CMK (cell line): ENCODE results near the gene COA3.

Source experiments
- DNase-seq: peaks from one replicate; pipeline ENCODE4 v3.0.0-alpha.2; 2010; ENCODE audit warnings: low read depth

Gene COA3

DNA sequence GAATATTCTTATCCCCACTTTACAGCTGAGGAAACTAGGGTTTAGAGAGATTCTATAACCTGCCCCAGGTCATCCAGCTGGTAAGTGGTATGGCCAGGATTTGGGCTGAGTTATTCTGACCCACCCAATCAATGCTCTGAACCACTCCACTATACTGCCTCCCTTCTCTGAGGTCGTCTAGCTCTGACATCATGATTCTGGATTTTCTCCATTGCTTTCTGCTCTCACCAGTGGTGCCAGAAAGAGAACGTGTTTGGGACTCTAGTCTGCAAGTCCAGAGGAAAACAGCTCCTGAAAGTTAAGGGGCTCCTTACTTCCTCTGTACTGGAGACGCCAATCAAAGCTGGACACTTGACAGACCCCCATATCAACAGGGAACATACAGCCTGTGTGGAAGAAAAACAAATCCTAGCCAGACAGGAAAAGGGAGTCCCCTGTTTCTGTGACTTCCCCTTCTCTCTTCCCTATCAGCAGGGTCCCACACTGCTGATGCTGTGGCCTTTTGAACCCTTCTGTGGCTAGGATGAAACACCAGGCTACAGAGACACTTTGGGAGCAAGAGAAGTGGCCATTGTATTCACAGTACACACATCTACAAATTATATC lies 47.7 kb downstream of the COA3 start:
- DNase-seq, result peak; percentile 81

DNA sequence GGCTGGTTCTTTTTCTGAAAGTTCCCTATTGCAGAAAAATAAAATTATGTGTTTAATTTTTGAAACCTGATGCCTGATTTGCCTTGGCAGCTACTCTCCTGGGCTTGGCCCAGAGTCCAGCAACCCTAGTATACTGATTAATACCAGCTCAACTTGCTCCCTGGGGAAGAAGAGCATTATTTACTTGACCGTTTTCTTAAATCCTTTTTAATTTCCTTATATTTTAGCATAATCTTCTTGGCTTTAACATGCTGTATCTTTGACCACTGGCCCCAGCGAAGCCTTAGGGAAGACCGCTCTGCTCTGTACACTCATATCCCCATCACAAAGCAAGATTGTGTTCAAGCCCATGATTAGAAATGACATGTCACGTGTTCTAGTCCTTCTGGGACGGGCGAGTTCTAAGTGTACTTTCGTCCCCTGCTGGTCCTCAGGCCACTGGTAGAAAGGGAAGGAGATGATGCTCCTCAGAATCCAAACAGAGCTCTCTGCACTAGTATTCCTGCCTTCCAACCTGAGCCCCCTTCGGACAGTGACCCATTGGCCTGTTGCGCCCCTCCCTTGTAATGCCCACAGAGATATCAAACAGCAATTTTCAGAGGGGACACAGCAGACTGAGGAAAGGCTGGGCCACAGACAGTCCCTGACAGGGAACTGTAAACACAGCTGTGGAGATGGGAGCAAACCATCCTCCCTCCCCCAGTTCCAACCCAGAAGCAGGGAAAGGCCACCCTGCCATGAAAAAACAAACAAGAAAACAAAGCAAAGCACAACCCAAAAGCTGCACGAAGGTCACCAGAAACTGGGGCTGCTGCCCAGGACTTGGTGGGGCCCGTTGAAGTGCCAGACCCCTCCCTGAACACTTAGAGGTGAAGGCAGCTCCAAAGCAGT lies 49.4 kb downstream of the COA3 start:
- DNase-seq, result no peak

DNA sequence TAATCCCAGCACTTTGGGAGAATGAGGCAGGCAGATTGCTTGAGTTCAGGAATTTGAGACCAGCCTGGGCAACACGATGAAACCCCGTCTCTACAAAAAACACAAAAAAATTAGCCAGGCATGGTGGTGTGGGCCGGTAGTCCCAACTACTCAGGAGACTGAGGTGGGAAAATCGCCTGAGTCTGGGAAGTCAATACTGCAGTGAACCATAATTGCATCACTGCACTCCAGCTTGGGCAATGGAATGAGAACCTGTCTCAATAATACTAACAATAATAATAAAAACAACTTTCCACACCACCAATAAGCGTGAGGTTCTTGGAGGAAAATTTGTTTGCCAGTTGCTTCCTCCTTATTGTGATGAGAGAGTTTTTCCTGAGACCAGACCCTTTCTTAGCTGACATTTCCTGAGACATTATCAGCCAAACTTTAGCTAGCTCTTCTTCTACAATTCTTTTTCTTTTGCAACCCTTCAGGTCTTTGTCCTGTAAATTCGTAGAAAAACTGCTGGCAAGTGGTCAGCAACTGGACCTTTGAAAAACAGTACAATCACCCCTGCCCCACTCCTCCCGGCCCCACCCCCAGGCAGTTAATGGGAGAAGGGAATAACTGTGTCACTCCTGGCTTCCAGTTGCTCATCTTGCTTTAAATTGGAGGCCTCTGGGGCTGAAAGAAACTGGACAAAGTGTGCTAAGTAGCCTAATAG lies 50.1 kb downstream of the COA3 start:
- DNase-seq, result no peak
